Esophagus (tissue), 2 donors: ENCODE results near the gene DUSP10. TPM values are rescaled to one million over a fixed set of nuclear protein-coding genes. Genes with fewer than 3 reads are reported as not detected.

Source experiments
- H3K27ac ChIP-seq, 2 donors: one replicate each; pipeline ENCODE4 v1.5.1; 2013; ENCODE audit warnings: low read depth in 2 of 2, mild to moderate bottlenecking in 2 of 2, inconsistent platforms in 1 of 2, low read length in 1 of 2, moderate library complexity in 1 of 2
- H3K27me3 ChIP-seq, 2 donors: one replicate each; pipeline ENCODE4 v1.6.1; 2013; ENCODE audit warnings: low read length in 2 of 2, control low read depth in 1 of 2, mild to moderate bottlenecking in 1 of 2; ENCODE audit not compliant: insufficient read depth in 2 of 2, control insufficient read depth in 1 of 2
- H3K36me3 ChIP-seq, 2 donors: one replicate each; pipeline ENCODE4 v1.6.1; 2013; ENCODE audit warnings: low read length in 1 of 2; ENCODE audit not compliant: control insufficient read depth in 2 of 2, insufficient read depth in 2 of 2
- H3K4me1 ChIP-seq, 2 donors: one replicate each; pipeline ENCODE4 v1.6.1; 2013; ENCODE audit warnings: low read length in 1 of 2; ENCODE audit not compliant: control insufficient read depth in 2 of 2, insufficient read depth in 2 of 2
- H3K4me3 ChIP-seq, 2 donors: one replicate each; pipeline ENCODE4 v1.5.1; 2013; ENCODE audit warnings: low read length in 2 of 2, mild to moderate bottlenecking in 2 of 2, low read depth in 1 of 2, moderate library complexity in 1 of 2
- H3K9me3 ChIP-seq, 2 donors: one replicate each; pipeline ENCODE4 v1.6.1; 2013; ENCODE audit warnings: mild to moderate bottlenecking in 2 of 2, low read depth in 1 of 2, low read length in 1 of 2, moderate library complexity in 1 of 2; ENCODE audit not compliant: control insufficient read depth in 2 of 2, insufficient read depth in 1 of 2
- WGBS, 2 donors: extraction: QIAGEN DNeasy Blood & Tissue Kit; methylation state at CpG; one replicate each; pipeline ENCODE4 v1.1.7; 2013; 5-methylcytosine and 5-hydroxymethylcytosine counted together
- polyA plus RNA-seq, 2 donors: library from polyadenylated mRNA; stranded (reverse); fragments of 200-250 nt; gene quantifications; one replicate each; pipeline ENCODE4 v1.2.3, GENCODE V29; 2013
- donor health status: healthy with polysubstance abuse.
- donor health status: Bipolar disorder and iron deficiency.

Gene DUSP10
- polyA plus RNA-seq, 2 donors: 2.0 to 4.7 TPM

GRCh38 chr1:221739018-221739676 lies 2.7 kb downstream of the DUSP10 start:
- Histone ChIP-seq H3K27me3 (no peaks in the 10 kb centered on the region), H3K4me3 (no peak overlapping the region), H3K36me3 (peaks cover 0 to 2% of the 10 kb centered on the region in 2 donors), H3K4me1 (peaks cover 0 to 9% of the 10 kb centered on the region in 2 donors), H3K27ac (no peak overlapping the region), H3K9me3 (no peaks in the 10 kb centered on the region)
- 96 to 98% methylated on average over 14 of the region's 14 CpGs for WGBS, 2 donors

DNA sequence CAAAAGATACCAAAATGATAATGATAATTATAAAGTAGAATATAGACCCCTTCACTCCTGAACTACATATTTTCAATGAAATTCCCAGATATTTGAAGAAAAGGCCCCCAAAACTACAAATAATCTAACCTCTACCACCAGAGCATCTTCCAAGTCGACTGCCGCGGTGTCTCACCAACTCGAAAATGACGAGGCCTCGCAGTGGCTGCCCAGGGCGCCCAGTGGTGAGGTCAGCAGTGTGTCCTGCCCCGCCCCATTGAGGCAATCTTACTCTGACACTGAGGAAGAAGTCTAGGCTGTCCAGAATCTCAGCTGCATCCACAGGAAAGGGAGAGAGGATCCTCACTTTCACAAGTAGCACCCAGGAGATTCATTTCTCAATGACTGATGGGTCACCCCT lies 5.2 kb downstream of the DUSP10 start:
- Histone ChIP-seq H3K4me1 (peaks cover 0 to 9% of the 10 kb centered on the region in 2 donors), H3K9me3 (no peaks in the 10 kb centered on the region), H3K27ac (no peak overlapping the region), H3K4me3 (no peak overlapping the region), H3K27me3 (no peaks in the 10 kb centered on the region), H3K36me3 (peaks cover 0 to 2% of the 10 kb centered on the region in 2 donors)
- 96 to 97% methylated on average over 8 of the region's 8 CpGs for WGBS, 2 donors

DNA sequence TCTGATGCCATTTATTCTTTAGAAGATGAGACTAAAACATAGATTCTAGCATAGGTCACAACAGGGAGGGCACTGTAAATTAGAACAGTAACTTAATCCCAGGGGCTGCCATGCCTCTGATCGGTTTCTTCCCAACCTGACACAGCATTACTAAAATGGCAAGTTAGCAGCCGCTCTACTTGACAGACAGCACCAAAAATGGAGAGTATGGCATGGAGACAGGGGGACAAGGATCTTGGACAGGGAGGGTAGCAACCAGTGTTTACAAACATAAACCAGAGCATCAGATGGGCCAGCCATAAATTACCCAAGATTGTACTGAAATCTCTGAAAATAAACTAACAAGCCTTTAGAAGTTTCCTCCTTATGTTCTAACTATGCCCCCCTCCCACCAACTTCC lies 5.9 kb downstream of the DUSP10 start:
- no peaks in the 10 kb centered on the region for H3K9me3 ChIP-seq
- 73 to 75% methylated on average over 2 of the region's 2 CpGs for WGBS, 2 donors
- H3K4me3 ChIP-seq: no peak overlapping the region
- H3K4me1 ChIP-seq: peaks cover 0 to 9% of the 10 kb centered on the region in 2 donors
- no peak overlapping the region for H3K27ac ChIP-seq
- H3K27me3 ChIP-seq: no peaks in the 10 kb centered on the region
- peaks cover 0 to 2% of the 10 kb centered on the region in 2 donors for H3K36me3 ChIP-seq

GRCh38 chr1:221734187-221734586 lies 7.7 kb downstream of the DUSP10 start:
- H3K4me1 ChIP-seq: no peaks in the 10 kb centered on the region
- H3K9me3 ChIP-seq: no peaks in the 10 kb centered on the region
- no peak overlapping the region for H3K4me3 ChIP-seq
- no peak overlapping the region for H3K27ac ChIP-seq
- no peaks in the 10 kb centered on the region for H3K27me3 ChIP-seq
- H3K36me3 ChIP-seq: peaks cover 0 to under 1% of the 10 kb centered on the region in 2 donors

DNA sequence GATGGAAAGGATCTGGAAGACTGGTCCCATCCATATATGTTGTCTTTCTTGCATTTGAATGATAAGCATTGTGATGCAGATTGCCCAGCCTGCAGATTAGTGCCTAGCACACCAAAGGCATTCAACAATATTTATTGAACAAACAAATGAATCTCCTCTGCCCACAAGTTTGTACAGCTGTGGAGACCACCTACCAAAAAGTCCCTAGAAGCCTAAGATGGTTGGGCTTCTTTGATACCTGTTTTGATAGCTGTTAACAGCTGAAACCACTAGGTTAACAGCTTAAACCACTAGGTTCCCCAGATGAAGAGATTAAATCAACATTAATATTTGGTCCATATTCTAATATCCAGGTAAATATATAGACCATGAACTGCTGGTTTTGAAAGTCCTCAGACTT lies 9.8 kb downstream of the DUSP10 start:
- Histone ChIP-seq H3K4me3 (no peak overlapping the region), H3K4me1 (no peaks in the 10 kb centered on the region), H3K9me3 (no peaks in the 10 kb centered on the region), H3K27me3 (no peaks in the 10 kb centered on the region), H3K36me3 (no peaks in the 10 kb centered on the region), H3K27ac (no peak overlapping the region)

- Histone ChIP-seq H3K4me3 (no peak overlapping the region), H3K27ac (peak overlapping the region; percentile 38 to 40), H3K36me3 (no peaks in the 10 kb centered on the region), H3K9me3 (no peaks in the 10 kb centered on the region), H3K4me1 (peaks cover 0 to 2% of the 10 kb centered on the region in 2 donors), H3K27me3 (no peaks in the 10 kb centered on the region)
- 75 to 76% methylated on average over 6 of the region's 6 CpGs for WGBS, 2 donors
Observed at GRCh38 chr1:221729771-221730330, 12.0 kb downstream of the DUSP10 start.

DNA sequence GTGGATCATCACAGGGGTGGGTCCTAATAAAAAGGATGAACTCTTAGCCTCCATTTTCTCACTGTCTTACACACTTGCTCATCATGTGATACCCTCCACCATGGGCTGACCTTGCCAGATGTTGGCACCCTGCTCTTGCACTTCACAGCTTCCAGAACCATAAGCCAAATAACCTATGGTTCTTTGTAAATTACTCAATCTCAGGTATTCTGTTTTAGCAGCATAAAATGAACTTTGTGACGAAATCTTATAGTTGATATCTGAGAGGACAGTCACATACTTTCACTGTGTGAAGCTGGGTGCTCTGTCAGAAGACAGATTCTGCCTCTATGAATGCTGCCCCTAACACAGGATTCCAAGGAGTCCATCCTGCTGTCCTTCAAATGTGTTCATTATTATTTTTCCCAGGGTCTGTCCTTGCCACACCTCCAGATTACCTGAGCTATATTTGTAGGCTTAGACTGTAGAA lies 13.8 kb downstream of the DUSP10 start:
- WGBS, 2 donors: 88 to 95% methylated on average over 1 of the region's 1 CpG
- no peaks in the 10 kb centered on the region for H3K9me3 ChIP-seq
- no peak overlapping the region for H3K27ac ChIP-seq
- no peaks in the 10 kb centered on the region for H3K36me3 ChIP-seq
- no peak overlapping the region for H3K4me3 ChIP-seq
- H3K4me1 ChIP-seq: peaks cover 0 to 5% of the 10 kb centered on the region in 2 donors
- H3K27me3 ChIP-seq: no peaks in the 10 kb centered on the region

DNA sequence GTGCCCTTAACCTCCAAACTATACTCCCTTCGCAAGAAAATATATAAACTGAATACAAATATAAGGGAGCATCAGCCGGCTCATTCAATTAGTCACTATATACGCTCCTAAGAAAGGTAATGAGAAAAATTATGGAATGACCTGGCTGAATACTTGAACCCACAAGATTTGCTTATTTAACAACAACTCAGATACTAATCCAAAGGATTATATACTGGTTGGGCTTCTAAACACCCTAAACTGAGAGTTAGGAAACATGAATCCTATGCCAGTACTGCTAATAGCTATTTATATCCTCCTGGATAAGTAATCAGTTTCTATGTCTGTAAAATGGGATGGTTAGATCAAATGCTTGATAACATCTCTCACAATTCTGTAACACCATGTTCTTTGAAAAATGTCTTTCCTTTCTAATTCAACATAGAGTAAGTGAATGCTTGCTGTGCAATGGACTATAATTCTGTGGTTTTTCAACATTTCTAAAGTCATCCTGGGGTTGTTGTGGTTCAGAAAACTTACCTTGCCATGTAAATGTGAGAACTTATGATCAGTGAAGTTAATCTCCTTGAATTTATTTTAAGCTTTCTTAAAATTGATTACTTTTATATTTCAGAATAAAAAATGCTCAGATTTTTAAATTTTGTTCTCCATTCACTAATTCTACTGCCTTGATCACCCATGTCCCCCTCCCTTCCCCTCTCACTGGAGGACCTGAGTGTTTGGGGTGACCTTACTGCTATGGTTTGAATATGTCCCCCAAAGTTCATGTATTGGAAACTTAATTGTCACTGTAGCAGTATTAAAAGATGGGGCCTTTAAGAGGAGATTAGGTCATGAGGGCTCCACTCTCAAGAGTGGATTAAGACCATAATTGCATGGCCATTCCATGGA lies 14.5 kb downstream of the DUSP10 start:
- peaks cover 0 to 5% of the 10 kb centered on the region in 2 donors for H3K4me1 ChIP-seq
- no peak overlapping the region for H3K27ac ChIP-seq
- no peaks in the 10 kb centered on the region for H3K27me3 ChIP-seq
- H3K36me3 ChIP-seq: no peaks in the 10 kb centered on the region
- WGBS, 2 donors: 80 to 90% methylated on average over 3 of the region's 3 CpGs
- H3K9me3 ChIP-seq: no peaks in the 10 kb centered on the region
- no peak overlapping the region for H3K4me3 ChIP-seq

DNA sequence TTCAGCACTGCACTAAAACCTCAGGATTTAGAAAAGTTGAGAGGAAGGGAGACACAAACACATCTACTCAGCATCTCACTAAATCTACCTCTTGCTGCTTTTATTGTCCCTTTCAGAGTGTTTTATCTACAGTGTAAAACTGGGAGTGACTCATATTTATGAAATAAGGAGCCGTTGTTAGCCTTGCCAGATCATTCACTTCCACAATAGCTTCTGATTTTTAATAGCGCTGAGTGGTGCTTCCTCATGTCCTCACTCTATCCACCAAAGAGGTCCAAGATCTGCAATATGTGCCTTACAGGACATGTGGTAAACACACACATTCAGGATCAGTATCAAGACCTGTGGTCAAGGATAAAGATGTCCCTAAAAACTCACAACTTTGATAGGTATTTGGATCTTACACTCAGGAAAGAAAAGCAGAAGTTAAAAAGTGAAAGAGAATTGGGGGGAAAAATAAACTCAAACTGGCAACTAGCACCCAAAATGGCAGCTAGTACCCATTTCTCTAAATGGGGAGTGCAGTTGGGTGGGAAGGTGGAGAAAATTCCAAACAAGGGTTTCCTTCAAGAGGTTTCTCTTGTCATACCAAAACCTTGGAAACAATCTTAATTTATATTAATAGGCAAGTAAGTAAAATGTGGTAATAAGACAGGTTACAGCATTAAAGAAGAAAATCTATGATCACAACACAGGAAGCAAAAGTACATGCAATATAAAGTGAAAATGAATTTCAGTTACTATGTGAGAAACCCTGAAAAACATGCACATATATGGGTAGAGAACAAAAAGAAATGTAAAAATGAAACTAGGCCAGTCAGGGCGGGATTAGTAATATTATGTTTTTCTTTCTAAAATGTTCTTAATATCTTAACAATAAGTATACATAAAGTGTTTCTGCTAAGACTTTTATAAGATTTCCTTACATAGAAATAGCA lies 15.9 kb downstream of the DUSP10 start:
- 49 to 55% methylated on average over 3 of the region's 3 CpGs for WGBS, 2 donors
- H3K27ac ChIP-seq: peak overlapping the region in 1 of 2 donors; percentile 33
- peaks cover 0 to 5% of the 10 kb centered on the region in 2 donors for H3K4me1 ChIP-seq
- H3K4me3 ChIP-seq: no peak overlapping the region
- no peaks in the 10 kb centered on the region for H3K9me3 ChIP-seq
- no peaks in the 10 kb centered on the region for H3K27me3 ChIP-seq
- H3K36me3 ChIP-seq: no peaks in the 10 kb centered on the region
